Neural cell (in vitro differentiated cells): ENCODE results near the gene SEPTIN7. TPM values are rescaled to one million over a fixed set of nuclear protein-coding genes. Genes with fewer than 3 reads are reported as not detected.

ENCODE experiments used
- H2AFZ ChIP-seq: fragments of 200-600, 300-800 bp; sonication (generic), shearing (Covaris generic); 2 replicates; pipeline ENCODE4 v1.6.0; 2014; ENCODE audit warnings: low read depth, mild to moderate bottlenecking, antibody characterized with exemption, low read length, moderate library complexity
- H3F3A ChIP-seq: fragments of 200-600 bp; shearing (Covaris generic); 2 replicates; pipeline ENCODE4 v1.6.1; 2016; ENCODE audit warnings: mild to moderate bottlenecking, moderate library complexity, mixed read lengths, antibody characterized with exemption, low read length; ENCODE audit not compliant: insufficient read depth, poor library complexity, severe bottlenecking
- H3K27ac ChIP-seq: fragments of 200-600, 300-800 bp; sonication (generic), shearing (Covaris generic); 2 replicates; pipeline ENCODE4 v1.5.1; 2014; ENCODE audit warnings: mild to moderate bottlenecking, low read length, moderate library complexity
- H3K27me3 ChIP-seq: fragments of 300-800, 200-600 bp; sonication (generic), shearing (Covaris generic); 2 replicates; pipeline ENCODE4 v1.6.0; 2014; ENCODE audit warnings: mild to moderate bottlenecking, low read depth, low read length, moderate library complexity; ENCODE audit not compliant: insufficient read depth
- H3K36me3 ChIP-seq: fragments of 300-800, 200-600 bp; sonication (generic), shearing (Covaris generic); 2 replicates; pipeline ENCODE4 v1.5.1; 2014; ENCODE audit warnings: mild to moderate bottlenecking, antibody characterized with exemption, low read length, moderate library complexity; ENCODE audit not compliant: insufficient read depth
- H3K4me2 ChIP-seq: fragments of 300-800, 200-600 bp; sonication (generic), shearing (Covaris generic); 2 replicates; pipeline ENCODE4 v1.6.0; 2014; ENCODE audit warnings: mild to moderate bottlenecking, low read length
- H3K4me3 ChIP-seq: fragments of 300-800, 200-600 bp; sonication (generic), shearing (Covaris generic); 2 replicates; pipeline ENCODE4 v1.5.1; 2014; ENCODE audit warnings: mild to moderate bottlenecking, low read length, moderate library complexity
- H3K79me2 ChIP-seq: fragments of 200-600 bp; shearing (Covaris generic); replicated peaks from 2 replicates; pipeline ENCODE4 v1.6.0; 2014; ENCODE audit warnings: mild to moderate bottlenecking, low read length, moderate library complexity; ENCODE audit not compliant: insufficient read depth
- H3K9ac ChIP-seq: fragments of 300-800, 200-600 bp; sonication (generic), shearing (Covaris generic); 2 replicates; pipeline ENCODE4 v1.6.1; 2016; ENCODE audit warnings: mild to moderate bottlenecking, low read length, mixed read lengths
- H3K9me2 ChIP-seq: fragments of 200-600 bp; shearing (Covaris generic); 2 replicates; pipeline ENCODE4 v1.6.1; 2016; ENCODE audit warnings: mild to moderate bottlenecking, low read length, mixed read lengths; ENCODE audit not compliant: insufficient read depth
- H3K9me3 ChIP-seq: fragments of 200-600, 300-800 bp; sonication (generic), shearing (Covaris generic); 2 replicates; pipeline ENCODE4 v1.6.1; 2016; ENCODE audit warnings: mild to moderate bottlenecking, mixed run types, low read length, moderate library complexity, mixed read lengths
- H4K20me1 ChIP-seq: fragments of 200-600 bp; shearing (Covaris generic); 2 replicates; pipeline ENCODE4 v1.6.1; 2016; ENCODE audit warnings: mild to moderate bottlenecking, mixed run types; ENCODE audit not compliant: insufficient read depth
- CTCF ChIP-seq: fragments of 450-650 bp; IDR thresholded peaks from 2 replicates; pipeline ENCODE4 v1.5.1; 2014; ENCODE audit warnings: antibody characterized with exemption, mild to moderate bottlenecking, moderate library complexity; ENCODE audit not compliant: poor library complexity, severe bottlenecking
- EP300 ChIP-seq: fragments of 450-650 bp; conservative IDR thresholded peaks from 2 replicates; pipeline ENCODE4 v1.6.1; 2014; ENCODE audit warnings: antibody characterized with exemption, mild to moderate bottlenecking, moderate library complexity; ENCODE audit not compliant: poor library complexity, severe bottlenecking
- EZH2 ChIP-seq: fragments of 200-600, 300-800 bp; shearing (Covaris generic), sonication (generic); IDR thresholded peaks from 2 replicates; pipeline ENCODE4 v1.6.1; 2014; ENCODE audit warnings: antibody characterized with exemption, low read length, borderline replicate concordance, mild to moderate bottlenecking; ENCODE audit not compliant: insufficient read depth, poor library complexity, severe bottlenecking
- MXI1 ChIP-seq: fragments of 450-650 bp; conservative IDR thresholded peaks from 2 replicates; pipeline ENCODE4 v1.6.1; 2014; ENCODE audit warnings: antibody characterized with exemption, mild to moderate bottlenecking; ENCODE audit not compliant: poor library complexity, severe bottlenecking
- POLR2AphosphoS5 ChIP-seq: IDR thresholded peaks from 2 replicates; pipeline ENCODE4 v1.6.1; 2012
- RAD21 ChIP-seq: fragments of 450-650 bp; conservative IDR thresholded peaks from 2 replicates; pipeline ENCODE4 v1.6.1; 2014; ENCODE audit warnings: antibody characterized with exemption, mild to moderate bottlenecking, moderate library complexity
- SMC3 ChIP-seq: fragments of 450-650 bp; conservative IDR thresholded peaks from 2 replicates; pipeline ENCODE4 v1.6.1; 2014; ENCODE audit warnings: antibody characterized with exemption, mild to moderate bottlenecking, moderate library complexity; ENCODE audit not compliant: poor library complexity
- TAF1 ChIP-seq: IDR thresholded peaks from 2 replicates; pipeline ENCODE4 v1.6.1; 2012; ENCODE audit warnings: low read depth
- polyA plus RNA-seq: library from polyadenylated mRNA; depleted of rRNA; stranded (reverse); fragments of >200 nt; gene quantifications from 2 replicates; pipeline ENCODE4 v1.2.3, GENCODE V29; 2014
- TF ChIP-seq, protein P1 (sequence below): IDR thresholded peaks from 2 replicates; pipeline ENCODE4 v1.6.1; 2012; ENCODE audit warnings: borderline replicate concordance

The SEPTIN7 gene
- polyA plus RNA-seq, 1 donor from 2014 or later, result 492 TPM

- Histone ChIP-seq H3K9me3 (no peaks in the 10 kb centered on the region), H3K4me3 (no peak overlapping the region), H3K79me2 (no peaks in the 10 kb centered on the region), H3K27me3 (no peaks in the 10 kb centered on the region), H2AFZ (no peak overlapping the region), H3K27ac (no peak overlapping the region), H3K4me2 (no peak overlapping the region), H4K20me1 (no peaks in the 10 kb centered on the region), H3K9me2 (no peaks in the 10 kb centered on the region), H3K9ac (no peak overlapping the region), H3K36me3 (no peaks in the 10 kb centered on the region), H3F3A (no peaks in the 10 kb centered on the region)
- TF ChIP-seq CTCF (no peak), EP300 (no peak), SMC3 (no peak), MXI1 (no peak), TAF1 (no peak), POLR2AphosphoS5 (no peak), RAD21 (no peak), EZH2 (no peak)
- TF ChIP-seq, protein P1, sequence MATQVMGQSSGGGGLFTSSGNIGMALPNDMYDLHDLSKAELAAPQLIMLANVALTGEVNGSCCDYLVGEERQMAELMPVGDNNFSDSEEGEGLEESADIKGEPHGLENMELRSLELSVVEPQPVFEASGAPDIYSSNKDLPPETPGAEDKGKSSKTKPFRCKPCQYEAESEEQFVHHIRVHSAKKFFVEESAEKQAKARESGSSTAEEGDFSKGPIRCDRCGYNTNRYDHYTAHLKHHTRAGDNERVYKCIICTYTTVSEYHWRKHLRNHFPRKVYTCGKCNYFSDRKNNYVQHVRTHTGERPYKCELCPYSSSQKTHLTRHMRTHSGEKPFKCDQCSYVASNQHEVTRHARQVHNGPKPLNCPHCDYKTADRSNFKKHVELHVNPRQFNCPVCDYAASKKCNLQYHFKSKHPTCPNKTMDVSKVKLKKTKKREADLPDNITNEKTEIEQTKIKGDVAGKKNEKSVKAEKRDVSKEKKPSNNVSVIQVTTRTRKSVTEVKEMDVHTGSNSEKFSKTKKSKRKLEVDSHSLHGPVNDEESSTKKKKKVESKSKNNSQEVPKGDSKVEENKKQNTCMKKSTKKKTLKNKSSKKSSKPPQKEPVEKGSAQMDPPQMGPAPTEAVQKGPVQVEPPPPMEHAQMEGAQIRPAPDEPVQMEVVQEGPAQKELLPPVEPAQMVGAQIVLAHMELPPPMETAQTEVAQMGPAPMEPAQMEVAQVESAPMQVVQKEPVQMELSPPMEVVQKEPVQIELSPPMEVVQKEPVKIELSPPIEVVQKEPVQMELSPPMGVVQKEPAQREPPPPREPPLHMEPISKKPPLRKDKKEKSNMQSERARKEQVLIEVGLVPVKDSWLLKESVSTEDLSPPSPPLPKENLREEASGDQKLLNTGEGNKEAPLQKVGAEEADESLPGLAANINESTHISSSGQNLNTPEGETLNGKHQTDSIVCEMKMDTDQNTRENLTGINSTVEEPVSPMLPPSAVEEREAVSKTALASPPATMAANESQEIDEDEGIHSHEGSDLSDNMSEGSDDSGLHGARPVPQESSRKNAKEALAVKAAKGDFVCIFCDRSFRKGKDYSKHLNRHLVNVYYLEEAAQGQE, result no peak
Measured at GRCh38 chr7:35781200-35781701, 19.6 kb upstream of the SEPTIN7 start.

DNA sequence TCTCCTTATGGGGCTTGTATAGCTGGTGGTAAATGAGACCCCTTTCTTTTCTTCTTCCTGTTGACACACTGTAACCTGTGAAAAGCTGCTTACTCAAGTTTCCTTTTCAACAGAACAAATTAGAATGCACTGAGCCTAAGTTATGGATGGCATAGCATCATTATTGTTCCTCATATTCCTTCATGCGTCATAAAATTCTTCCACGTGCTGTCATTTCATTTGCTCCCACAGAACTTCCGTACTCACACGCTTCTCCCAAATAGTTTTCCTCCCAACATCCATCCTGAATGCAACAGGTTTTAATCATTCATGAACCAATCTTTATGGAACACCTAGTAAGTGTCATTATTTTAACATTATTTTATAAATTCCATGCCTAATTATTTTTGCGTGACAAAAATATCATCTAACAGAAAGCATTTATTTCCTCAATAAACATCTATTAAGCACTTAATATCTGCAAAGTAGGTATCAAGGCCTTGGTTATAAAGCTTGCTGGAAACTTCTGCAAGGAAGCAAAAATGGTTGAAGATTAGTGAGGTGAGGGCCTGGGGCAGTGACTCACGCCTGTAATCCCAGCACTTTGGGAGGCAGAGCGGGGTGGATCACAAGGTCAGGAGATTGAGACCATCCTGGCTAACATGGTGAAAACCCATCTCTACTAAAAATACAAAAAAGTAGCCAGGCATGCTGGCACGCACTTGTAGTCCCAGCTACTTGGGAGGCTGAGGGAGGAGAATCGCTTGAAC, 18.9 kb upstream of the SEPTIN7 start:
- Histone ChIP-seq H3K27me3 (no peaks in the 10 kb centered on the region), H3K27ac (no peak overlapping the region), H3K36me3 (no peaks in the 10 kb centered on the region), H3K9me2 (no peaks in the 10 kb centered on the region), H3K4me3 (no peak overlapping the region), H3F3A (no peaks in the 10 kb centered on the region), H3K9me3 (no peaks in the 10 kb centered on the region), H3K79me2 (no peaks in the 10 kb centered on the region), H3K4me2 (no peak overlapping the region), H3K9ac (no peak overlapping the region), H2AFZ (no peak overlapping the region), H4K20me1 (no peaks in the 10 kb centered on the region)
- TF ChIP-seq MXI1 (no peak), RAD21 (no peak), TAF1 (no peak), EZH2 (no peak)
